ENCODE results near the gene DOCK2. TPM values are rescaled to one million over a fixed set of nuclear protein-coding genes. Genes with fewer than 3 reads are reported as not detected.

Gene DOCK2
- total RNA-seq, result 108 TPM
- long read RNA-seq, full-length matches to known transcripts, result 15 of 87 reads
- long read RNA-seq, partial matches to known transcripts, result 46 of 87 reads
- long read RNA-seq, other reads (novel, unspliced or antisense), result 26 of 87 reads

GRCh38 chr5:169637085-169637548, at the start of gene DOCK2:
Gene DOCK2 (plus strand): TSS chr5:169637275. CDS start chr5:169637327, 52 bp downstream.
- DNase-seq (peak; percentile 87), ATAC-seq (peak; percentile 88 to 91)
- Histone ChIP-seq H3K27ac (peak within 1 kb of the TSS; percentile 89), H3K4me1 (peaks cover 11% of the 10 kb centered on the region), H3K4me3 (peak within 1 kb of the TSS; percentile 64), H3K9me3 (peaks cover 8% of the 10 kb centered on the region), H3K36me3 (no peaks in the 10 kb centered on the region), H3K27me3 (ENCODE audit: low read depth) (peaks cover 12% of the 10 kb centered on the region)
- intact Hi-C loops (cut with DNase I), result no loop called here
- no peak for TF ChIP-seq CTCF (IDR thresholded peaks at IDR 0.05)

GRCh38 chr5:169590602-169591001, 46.5 kb upstream of the DOCK2 start:
- no peak overlapping the region for H3K27ac ChIP-seq
- ATAC-seq, result no peak
- TF ChIP-seq CTCF (IDR thresholded peaks at IDR 0.05), result no peak

GRCh38 chr5:169591636-169592035, 45.4 kb upstream of the DOCK2 start:
- no peak for TF ChIP-seq CTCF (IDR thresholded peaks at IDR 0.05)
- no peaks in the 10 kb centered on the region for H3K27me3 ChIP-seq (ENCODE audit: low read depth)
- DNase-seq (no peak), ATAC-seq (no peak)
- intact Hi-C loops (cut with DNase I), result no loop called here
- H3K36me3 ChIP-seq, result peaks cover 75% of the 10 kb centered on the region
- H3K27ac ChIP-seq, result no peak overlapping the region
- no peaks in the 10 kb centered on the region for H3K4me1 ChIP-seq
- no peak overlapping the region for H3K4me3 ChIP-seq
- no peaks in the 10 kb centered on the region for H3K9me3 ChIP-seq

More at GRCh38 chr5:169590602-169591001, 46.5 kb upstream of the DOCK2 start:
- H3K36me3 ChIP-seq, result peaks cover 65% of the 10 kb centered on the region
- H3K4me1 ChIP-seq, result no peaks in the 10 kb centered on the region
- no peaks in the 10 kb centered on the region for H3K27me3 ChIP-seq (ENCODE audit: low read depth)
- no peak overlapping the region for H3K4me3 ChIP-seq
- intact Hi-C loops (cut with DNase I), result no loop called here
- no peaks in the 10 kb centered on the region for H3K9me3 ChIP-seq
- no peak for DNase-seq

GRCh38 chr5:169592937-169593650, 44.0 kb upstream of the DOCK2 start:
- Histone ChIP-seq H3K4me1 (no peaks in the 10 kb centered on the region), H3K36me3 (peaks cover 89% of the 10 kb centered on the region), H3K27me3 (ENCODE audit: low read depth) (no peaks in the 10 kb centered on the region), H3K27ac (no peak overlapping the region), H3K4me3 (no peak overlapping the region), H3K9me3 (no peaks in the 10 kb centered on the region)
- DNase-seq (no peak), ATAC-seq (no peak)
- intact Hi-C loops (cut with DNase I), result no loop called here
- no peak for TF ChIP-seq CTCF (IDR thresholded peaks at IDR 0.05)

- H3K4me1 ChIP-seq, result no peaks in the 10 kb centered on the region
- no peaks in the 10 kb centered on the region for H3K9me3 ChIP-seq
- H3K36me3 ChIP-seq, result peaks cover 91% of the 10 kb centered on the region
These were observed 41.8 kb upstream of the DOCK2 start for GRCh38 chr5:169595172-169595820.

More at GRCh38 chr5:169595172-169595820, 41.8 kb upstream of the DOCK2 start:
- TF ChIP-seq CTCF (IDR thresholded peaks at IDR 0.05), result no peak
- DNase-seq, result no peak
- no peak for ATAC-seq
- Histone ChIP-seq H3K27me3 (ENCODE audit: low read depth) (no peaks in the 10 kb centered on the region), H3K4me3 (no peak overlapping the region), H3K27ac (no peak overlapping the region)
- intact Hi-C loops (cut with DNase I), result no loop called here
